Measurements from ENCODE around the gene SLCO3A1.
"Not testable (repeated sequence)": the region's sequence is repeated elsewhere in the genome, so short reads cannot be mapped to it uniquely, and the experiment has no call there.

SLCO3A1 gene

GRCh38 chr15:91940496-91941381 is 87.2 kb downstream of the SLCO3A1 start:
- DNase-seq (ENCODE audit: low read depth) = no peak

- DNase-seq (ENCODE audit: low read depth) = no peak
Measured at GRCh38 chr15:91941871-91942658, 88.6 kb downstream of the SLCO3A1 start.

DNA sequence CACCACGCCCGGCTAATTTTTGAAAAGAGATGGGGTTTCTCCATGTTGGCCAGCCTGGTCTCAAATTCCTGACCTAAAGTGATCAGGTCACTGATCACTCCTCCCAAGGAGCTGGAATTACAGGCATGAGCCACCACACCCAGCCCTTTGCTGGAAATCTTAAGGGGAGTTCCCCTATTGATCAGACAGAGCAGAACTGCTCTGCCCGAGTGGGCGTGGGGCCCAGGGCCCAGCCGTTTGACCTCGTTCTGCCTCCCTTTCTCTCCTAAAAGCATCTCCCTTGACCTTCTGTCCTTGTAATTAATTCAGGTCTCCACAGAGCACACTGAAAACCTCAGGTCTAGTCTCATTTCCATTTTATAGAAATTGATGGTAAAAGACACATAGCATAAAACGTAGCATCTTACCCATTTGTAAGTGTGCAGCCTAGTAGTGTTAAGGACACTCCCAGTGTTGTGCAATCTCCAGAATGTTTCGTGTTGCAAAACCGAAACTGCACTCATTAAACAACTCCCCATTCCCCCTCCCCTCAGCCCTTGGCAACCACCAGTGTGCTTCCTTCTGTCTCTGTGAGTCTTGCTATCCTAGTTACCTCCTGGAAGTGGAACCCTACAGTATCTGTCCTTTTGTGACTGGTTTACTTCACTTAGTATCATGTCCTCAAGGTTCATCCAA is 89.3 kb downstream of the SLCO3A1 start:
- peak; percentile 17 for DNase-seq (ENCODE audit: low read depth)

DNA sequence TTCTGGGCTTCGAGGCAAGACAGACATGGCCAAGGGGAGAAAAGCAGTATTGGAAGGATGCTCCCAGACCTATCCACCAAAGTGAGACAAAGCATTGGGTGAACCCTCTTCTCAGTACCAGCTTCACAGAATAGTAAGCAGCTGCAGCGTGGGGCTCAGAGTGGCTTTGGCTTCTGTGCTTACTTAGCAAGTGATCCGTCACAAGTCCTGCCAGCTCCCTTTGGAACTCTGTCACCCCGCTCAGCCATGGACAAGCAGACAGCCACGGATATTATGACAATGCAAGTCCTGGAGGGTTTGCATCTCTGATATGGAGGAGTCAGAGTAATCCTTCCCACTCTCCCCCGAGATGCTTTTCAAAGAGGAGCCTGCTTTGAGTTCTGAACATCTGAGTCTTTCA is 90.8 kb downstream of the SLCO3A1 start:
- no peak for DNase-seq (ENCODE audit: low read depth)

DNA sequence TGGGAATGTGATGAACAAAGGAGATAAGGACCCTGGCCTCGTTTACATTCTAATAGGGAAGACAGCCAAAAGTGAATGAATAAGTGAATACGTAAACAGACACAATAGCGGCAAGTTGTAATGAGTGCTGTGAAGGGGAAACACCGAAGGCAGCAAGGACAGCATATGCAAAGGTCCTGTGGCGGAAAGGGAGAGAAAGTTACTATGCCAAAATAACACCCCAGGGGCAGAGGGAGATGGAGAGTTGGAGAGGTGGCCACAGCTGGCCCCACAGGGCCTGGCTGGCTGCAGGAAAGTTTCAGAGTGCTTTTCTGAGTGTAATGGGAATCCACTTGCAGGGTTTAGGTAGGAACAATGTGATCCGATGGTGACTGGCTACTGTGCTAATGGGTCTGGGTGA is 91.9 kb downstream of the SLCO3A1 start:
- no peak for DNase-seq (ENCODE audit: low read depth)

GRCh38 chr15:91946075-91946474 is 92.6 kb downstream of the SLCO3A1 start:
- DNase-seq (ENCODE audit: low read depth) = no peak

- DNase-seq (ENCODE audit: low read depth) = no peak
Measured at GRCh38 chr15:91946581-91947292, 93.2 kb downstream of the SLCO3A1 start.

GRCh38 chr15:91947293-91947679 is 93.8 kb downstream of the SLCO3A1 start:
- DNase-seq (ENCODE audit: low read depth) = no peak

GRCh38 chr15:91947683-91948608 is 94.4 kb downstream of the SLCO3A1 start:
- DNase-seq (ENCODE audit: low read depth) = no peak

DNA sequence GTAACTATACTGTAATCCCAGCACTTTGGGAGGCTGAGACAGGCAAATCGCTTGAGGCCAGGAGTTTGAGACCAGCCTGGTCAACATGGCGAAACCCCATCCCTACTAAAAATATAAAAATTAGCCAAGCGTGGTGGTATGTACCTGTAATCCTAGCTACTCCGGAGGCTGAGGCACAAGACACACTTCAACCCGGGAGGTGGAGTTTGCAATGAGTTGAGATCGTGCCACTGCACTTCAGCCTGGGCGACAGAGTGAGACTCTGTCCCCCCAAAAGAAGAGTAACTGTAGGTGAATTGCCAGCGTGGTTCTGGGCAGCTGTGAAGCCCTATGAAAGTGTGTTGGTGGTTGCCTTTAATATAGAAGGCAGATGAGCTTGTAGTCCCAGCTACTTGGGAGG is 95.9 kb downstream of the SLCO3A1 start:
- DNase-seq (ENCODE audit: low read depth) = no peak

DNA sequence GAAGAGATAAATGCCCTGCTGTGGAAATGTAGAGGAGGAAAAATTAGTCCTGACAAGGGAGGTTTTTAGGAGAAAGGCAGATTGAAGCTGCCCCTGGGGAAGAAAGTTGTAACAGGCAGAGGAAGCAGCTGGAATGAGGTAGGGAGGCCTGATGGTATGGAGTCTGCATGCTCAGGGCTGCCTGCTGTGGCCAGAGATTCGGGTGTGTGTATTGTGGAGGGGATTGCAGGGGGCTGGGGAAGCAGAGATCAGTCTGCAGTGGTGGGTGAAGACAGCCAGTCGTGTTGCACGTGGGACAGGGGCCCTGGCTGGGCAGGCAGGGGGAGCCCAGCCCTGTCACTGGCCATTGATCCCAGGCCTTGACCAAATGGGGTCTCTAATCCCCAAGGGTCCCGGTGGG is 96.5 kb downstream of the SLCO3A1 start:
- no peak for DNase-seq (ENCODE audit: low read depth)

DNA sequence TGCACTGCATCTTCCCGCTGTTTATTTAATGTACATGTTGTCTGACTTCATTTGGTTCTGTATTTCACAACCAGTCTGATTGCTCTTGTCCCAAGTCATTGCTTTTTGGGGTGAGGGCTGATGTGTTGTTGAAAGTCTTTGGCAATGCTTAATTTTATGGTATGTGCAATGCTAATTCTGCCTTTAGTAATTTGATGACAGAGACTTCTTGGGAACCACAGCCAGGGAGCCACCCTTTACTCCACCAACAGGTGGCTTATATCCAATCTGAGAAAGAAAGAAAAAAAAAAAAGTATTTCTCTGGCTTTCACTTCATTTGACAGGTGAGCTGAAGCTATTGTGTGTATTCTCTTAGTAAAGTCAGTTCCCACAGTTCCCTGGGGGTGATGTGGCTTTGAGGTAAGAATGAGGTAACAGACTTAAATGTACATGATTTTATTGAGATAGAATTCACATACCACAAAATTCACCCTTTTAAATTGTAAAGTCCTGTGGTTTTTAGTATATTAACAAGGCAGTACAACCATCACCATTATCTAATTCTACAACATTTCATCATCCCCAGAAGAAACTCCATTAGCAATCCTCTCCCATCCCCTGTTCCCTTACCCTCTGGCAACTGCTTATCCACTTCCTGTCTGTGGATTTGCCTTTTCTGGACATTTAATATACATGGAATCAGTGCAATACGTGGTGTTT is 97.3 kb downstream of the SLCO3A1 start:
- DNase-seq (ENCODE audit: low read depth) = no peak

DNA sequence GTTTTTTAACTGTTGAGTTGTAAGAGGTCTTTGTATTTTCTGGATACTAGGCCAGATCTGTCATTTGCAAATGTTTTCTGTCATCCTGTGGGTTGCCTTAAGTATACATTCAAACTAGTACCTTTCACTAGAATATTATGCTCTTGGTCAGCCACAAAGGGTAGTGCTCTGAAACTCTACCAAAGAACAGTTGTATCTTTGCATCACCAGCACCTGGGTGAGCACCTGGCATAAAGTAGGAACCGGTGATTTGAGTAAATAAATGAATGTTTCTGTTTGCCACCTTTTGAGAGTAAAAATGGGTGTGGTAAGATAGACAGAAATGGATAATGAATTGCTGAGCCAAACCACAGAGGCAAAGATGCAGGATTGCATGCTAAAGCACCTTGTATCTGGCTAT is 98.7 kb downstream of the SLCO3A1 start:
- DNase-seq (ENCODE audit: low read depth) = no peak

DNA sequence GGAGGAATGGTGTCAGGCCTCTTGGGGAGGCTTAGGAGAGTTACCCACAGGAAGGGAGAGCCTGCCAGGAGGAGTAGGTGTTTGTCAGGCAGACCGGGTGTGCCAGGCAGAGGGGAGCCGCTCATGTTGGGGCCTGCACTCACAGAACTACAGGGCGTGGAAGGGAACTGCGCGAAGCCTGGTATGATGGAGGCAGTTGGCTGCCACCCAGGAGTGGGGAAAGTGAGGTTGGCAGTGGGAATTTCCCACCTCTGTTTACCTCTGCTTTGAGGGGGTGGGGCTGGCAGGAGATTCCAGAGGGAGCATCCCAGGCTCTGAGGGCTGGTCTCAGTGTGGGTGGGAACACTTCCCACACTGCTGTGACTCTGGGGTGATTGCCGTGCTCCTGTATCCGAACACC is 99.9 kb downstream of the SLCO3A1 start:
- DNase-seq (ENCODE audit: low read depth) = no peak

DNA sequence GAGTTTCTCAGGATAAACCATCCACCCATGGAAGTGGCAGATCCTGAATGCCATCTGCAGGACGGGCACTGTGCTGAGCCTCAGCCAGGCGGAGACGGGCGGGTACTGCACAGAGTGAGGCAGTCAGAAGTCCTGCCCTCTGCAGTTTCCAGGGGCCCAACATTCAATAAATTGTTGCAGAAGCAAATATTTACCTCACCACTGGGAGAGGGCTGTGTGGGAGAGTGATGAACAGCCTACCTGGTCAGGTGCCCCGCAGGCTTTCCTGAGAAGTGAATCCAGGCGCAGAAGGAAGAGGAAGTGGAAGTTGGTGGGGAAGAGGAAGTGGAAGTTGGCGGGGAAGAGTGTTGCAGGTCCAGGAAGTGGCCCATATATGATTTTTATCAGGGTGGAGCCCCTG is 100.8 kb downstream of the SLCO3A1 start:
- DNase-seq (ENCODE audit: low read depth) = no peak

GRCh38 chr15:91956026-91956723 is 102.7 kb downstream of the SLCO3A1 start:
- no peak for DNase-seq (ENCODE audit: low read depth)

DNA sequence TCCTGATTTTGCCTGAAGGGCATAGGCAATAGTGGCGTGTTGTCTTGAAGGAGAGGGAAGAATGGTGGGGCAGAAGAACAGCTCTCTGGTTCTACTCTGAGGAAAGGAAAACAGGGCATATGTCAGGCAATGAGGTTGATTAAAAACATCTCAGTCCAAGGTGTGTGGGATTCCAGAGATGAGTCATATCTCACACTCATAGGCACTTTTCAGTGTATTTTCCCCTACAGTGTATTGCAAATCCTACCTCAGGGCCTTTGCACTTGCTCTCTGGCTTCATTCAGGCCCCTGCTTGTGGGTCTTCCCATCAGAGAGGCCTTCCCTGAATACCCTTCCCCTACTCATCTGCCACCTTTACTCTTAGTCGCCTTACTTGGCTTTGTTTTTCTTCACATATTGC is 107.8 kb downstream of the SLCO3A1 start:
- DNase-seq (ENCODE audit: low read depth) = no peak

DNA sequence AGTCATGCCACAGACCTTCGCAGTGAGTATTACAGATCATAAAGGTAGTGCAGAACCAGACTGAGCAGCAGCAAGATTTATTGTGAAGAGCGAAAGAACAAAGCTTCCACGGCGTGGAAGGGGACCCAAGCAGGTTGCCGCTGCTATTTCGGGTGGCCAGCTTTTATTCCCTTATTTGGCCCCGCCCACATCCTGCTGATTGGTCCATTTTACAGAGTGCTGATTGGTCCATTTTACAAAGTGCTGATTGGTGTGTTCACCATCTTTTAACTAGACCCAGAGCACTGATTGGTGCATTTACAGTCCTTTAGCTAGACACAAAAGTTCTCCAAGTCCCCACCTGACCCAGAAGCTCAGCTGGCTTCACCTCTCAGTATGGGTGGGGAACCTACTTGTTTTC is 110.2 kb downstream of the SLCO3A1 start:
- DNase-seq (ENCODE audit: low read depth) = not testable (repeated sequence)

GRCh38 chr15:91965501-91966193 is 112.1 kb downstream of the SLCO3A1 start:
- DNase-seq (ENCODE audit: low read depth) = no peak
